Stimulated activated naive CD8-positive, alpha-beta T cell treated with anti-CD3 and anti-CD28 coated beads, Interleukin-15, amount 100 ng/mL, for 72 hours (primary cell): ENCODE measurements around the gene NAV3.
A peak's percentile ranks its signal among the peaks of the same experiment; 100 is the strongest.

ENCODE experiments used
- ATAC-seq: fragments of 150-1000 bp; cut with Tn5 transposase; 2 replicates; pipeline ENCODE4 v1.10.0; 2021; ENCODE audit warnings: mild to moderate bottlenecking, moderate library complexity
- DNase-seq, 2 donors: peaks; one replicate each; pipeline ENCODE4 v3.0.0; 2021 to 2022
- H3K27ac Mint-ChIP-seq, 2 donors: one replicate each; pipeline ENCODE4 v1.8.0; 2022; ENCODE audit warnings: mild to moderate bottlenecking in 2 of 2, mixed read lengths in 2 of 2, moderate library complexity in 2 of 2
- H3K27me3 Mint-ChIP-seq: one replicate; pipeline ENCODE4 v1.8.0; 2022; ENCODE audit warnings: mixed read lengths
- H3K4me1 Mint-ChIP-seq: one replicate; pipeline ENCODE4 v1.8.0; 2022; ENCODE audit warnings: mild to moderate bottlenecking, mixed read lengths
- H3K4me3 Mint-ChIP-seq, 2 donors: one replicate each; pipeline ENCODE4 v1.8.0; 2022; ENCODE audit warnings: mild to moderate bottlenecking in 2 of 2, mixed read lengths in 2 of 2, moderate library complexity in 1 of 2
- H3K9me3 Mint-ChIP-seq, 2 donors: one replicate each; pipeline ENCODE4 v1.8.0; 2022; ENCODE audit warnings: mixed read lengths in 2 of 2

NAV3 gene

GRCh38 chr12:77891518-77892147 lies 60.9 kb downstream of the NAV3 start:
- ATAC-seq: no peak
- Mint-ChIP-seq H3K27me3 (no peaks in the 10 kb centered on the region), H3K4me3 (no peak overlapping the region), H3K27ac (no peak overlapping the region), H3K9me3 (peaks cover 0 to 13% of the 10 kb centered on the region in 2 donors), H3K4me1 (no peaks in the 10 kb centered on the region)
- no peak for DNase-seq

DNA sequence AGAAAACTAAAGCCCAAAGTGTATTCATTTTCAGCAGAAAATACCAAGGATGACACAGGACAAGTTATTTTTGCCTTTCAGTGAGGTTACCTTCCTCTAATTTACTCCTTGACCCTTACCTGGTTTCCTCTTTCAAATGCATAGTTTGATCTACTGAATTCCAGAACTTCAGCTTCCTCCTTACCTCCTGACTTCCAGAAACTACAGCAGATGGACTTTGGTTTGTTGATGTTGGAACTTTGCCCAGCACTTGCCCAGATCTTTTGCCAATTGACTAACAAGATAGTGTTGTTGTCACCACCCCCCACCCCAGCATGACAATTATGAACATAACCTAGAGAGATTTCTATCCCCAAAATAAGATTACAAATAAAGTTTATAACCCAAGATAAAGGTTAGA lies 63.2 kb downstream of the NAV3 start:
- H3K27ac Mint-ChIP-seq: no peak overlapping the region
- H3K4me1 Mint-ChIP-seq: no peaks in the 10 kb centered on the region
- ATAC-seq: no peak
- no peaks in the 10 kb centered on the region for H3K27me3 Mint-ChIP-seq
- no peak for DNase-seq
- no peak overlapping the region for H3K4me3 Mint-ChIP-seq
- H3K9me3 Mint-ChIP-seq: peaks cover 4 to 13% of the 10 kb centered on the region in 2 donors

DNA sequence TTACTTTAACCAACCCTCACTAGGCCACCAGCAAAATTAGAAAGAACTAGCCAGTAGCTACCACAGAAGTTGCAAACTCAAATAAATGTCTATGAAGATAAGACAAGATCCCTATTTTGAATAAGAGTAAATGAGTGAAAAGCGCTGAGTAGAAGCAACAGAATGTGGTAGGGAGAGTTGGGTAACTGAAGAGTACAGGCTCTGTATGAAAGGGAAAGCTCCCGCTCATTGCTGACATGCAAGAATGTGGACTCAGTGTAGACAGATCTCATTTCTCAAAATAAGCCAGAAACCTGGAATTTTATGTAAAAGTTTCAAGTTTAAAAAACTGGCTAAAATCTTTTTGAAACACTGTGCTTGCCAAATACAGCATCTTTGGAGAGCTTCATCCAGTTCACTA lies 63.9 kb downstream of the NAV3 start:
- H3K4me1 Mint-ChIP-seq: no peaks in the 10 kb centered on the region
- no peak overlapping the region for H3K4me3 Mint-ChIP-seq
- ATAC-seq (no peak), DNase-seq (no peak)
- H3K9me3 Mint-ChIP-seq: peaks cover 4 to 13% of the 10 kb centered on the region in 2 donors
- no peaks in the 10 kb centered on the region for H3K27me3 Mint-ChIP-seq
- H3K27ac Mint-ChIP-seq: no peak overlapping the region

GRCh38 chr12:77895699-77896098 lies 65.0 kb downstream of the NAV3 start:
- no peak for ATAC-seq
- Mint-ChIP-seq H3K9me3 (peaks cover 4 to 13% of the 10 kb centered on the region in 2 donors), H3K4me1 (no peaks in the 10 kb centered on the region), H3K4me3 (no peak overlapping the region), H3K27me3 (no peaks in the 10 kb centered on the region), H3K27ac (no peak overlapping the region)
- no peak for DNase-seq

GRCh38 chr12:77907936-77908335 lies 77.2 kb downstream of the NAV3 start:
- no peak overlapping the region for H3K4me3 Mint-ChIP-seq
- peaks cover 0 to 10% of the 10 kb centered on the region in 2 donors for H3K9me3 Mint-ChIP-seq
- H3K27ac Mint-ChIP-seq: no peak overlapping the region
- DNase-seq (no peak), ATAC-seq (no peak)
- no peaks in the 10 kb centered on the region for H3K27me3 Mint-ChIP-seq
- H3K4me1 Mint-ChIP-seq: no peaks in the 10 kb centered on the region

GRCh38 chr12:77914081-77914488 lies 83.4 kb downstream of the NAV3 start:
- H3K9me3 Mint-ChIP-seq: peaks cover 0 to 5% of the 10 kb centered on the region in 2 donors
- H3K4me3 Mint-ChIP-seq: no peak overlapping the region
- no peak for DNase-seq
- no peak for ATAC-seq
- H3K27me3 Mint-ChIP-seq: no peaks in the 10 kb centered on the region
- no peaks in the 10 kb centered on the region for H3K4me1 Mint-ChIP-seq
- no peak overlapping the region for H3K27ac Mint-ChIP-seq

DNA sequence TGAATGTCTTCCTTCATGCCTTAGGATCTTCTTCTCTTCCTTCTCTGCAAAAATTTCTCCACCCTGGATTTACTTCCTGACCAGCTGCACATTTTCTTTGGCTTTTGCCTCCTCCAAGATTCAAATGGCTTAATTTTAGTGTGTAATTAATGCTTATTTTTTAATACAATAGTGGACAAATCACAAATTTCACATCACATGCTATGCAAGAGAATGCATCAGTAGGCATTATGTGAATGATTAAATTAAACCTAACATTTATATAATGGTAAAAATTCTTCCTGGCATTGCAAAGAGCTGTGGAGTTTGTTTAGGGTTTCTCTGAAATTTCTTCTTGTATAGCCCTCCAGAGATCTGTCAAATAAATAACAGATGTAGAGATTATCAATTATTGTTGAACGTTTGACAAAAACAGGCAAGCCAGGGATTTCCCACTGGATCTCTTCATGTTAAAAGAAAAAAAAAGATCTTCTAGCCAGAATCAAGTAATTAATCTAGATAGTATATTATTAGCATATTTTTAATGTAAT lies 84.4 kb downstream of the NAV3 start:
- peaks cover 0 to 5% of the 10 kb centered on the region in 2 donors for H3K9me3 Mint-ChIP-seq
- no peaks in the 10 kb centered on the region for H3K27me3 Mint-ChIP-seq
- DNase-seq: no peak
- no peaks in the 10 kb centered on the region for H3K4me1 Mint-ChIP-seq
- no peak overlapping the region for H3K27ac Mint-ChIP-seq
- no peak for ATAC-seq
- no peak overlapping the region for H3K4me3 Mint-ChIP-seq

GRCh38 chr12:77916276-77916675 lies 85.6 kb downstream of the NAV3 start:
- H3K9me3 Mint-ChIP-seq: peaks cover 0 to 5% of the 10 kb centered on the region in 2 donors
- DNase-seq: no peak
- H3K27ac Mint-ChIP-seq: no peak overlapping the region
- H3K27me3 Mint-ChIP-seq: no peaks in the 10 kb centered on the region
- no peaks in the 10 kb centered on the region for H3K4me1 Mint-ChIP-seq
- no peak overlapping the region for H3K4me3 Mint-ChIP-seq
- ATAC-seq: no peak

DNA sequence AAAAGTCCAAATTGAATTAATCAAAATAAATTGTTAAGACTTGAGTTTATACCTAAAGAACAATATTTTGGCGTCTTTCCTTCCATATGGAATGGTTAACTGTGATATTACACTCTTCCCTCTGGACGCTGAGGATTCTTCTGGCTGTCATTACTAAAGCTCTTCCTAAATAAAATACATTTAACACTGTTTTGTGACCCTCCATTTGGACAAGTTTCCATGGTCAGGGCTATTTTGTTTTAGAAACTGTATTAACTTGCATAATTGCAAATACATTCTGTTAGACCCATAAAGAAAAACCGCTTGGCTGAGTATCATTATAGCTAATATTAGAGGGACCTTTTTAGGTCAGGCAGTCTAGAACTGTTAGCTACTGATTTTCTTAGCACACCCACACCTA lies 87.4 kb downstream of the NAV3 start:
- Mint-ChIP-seq H3K27ac (no peak overlapping the region), H3K4me1 (no peaks in the 10 kb centered on the region), H3K4me3 (no peak overlapping the region), H3K27me3 (no peaks in the 10 kb centered on the region), H3K9me3 (peaks cover 0 to 5% of the 10 kb centered on the region in 2 donors)
- no peak for DNase-seq
- no peak for ATAC-seq

GRCh38 chr12:77919450-77919849 lies 88.8 kb downstream of the NAV3 start:
- Mint-ChIP-seq H3K27ac (no peak overlapping the region), H3K9me3 (peaks cover 0 to 13% of the 10 kb centered on the region in 2 donors), H3K27me3 (no peaks in the 10 kb centered on the region), H3K4me3 (no peak overlapping the region), H3K4me1 (no peaks in the 10 kb centered on the region)
- DNase-seq: no peak
- ATAC-seq: no peak

- Mint-ChIP-seq H3K27me3 (no peaks in the 10 kb centered on the region), H3K27ac (no peak overlapping the region), H3K4me1 (no peaks in the 10 kb centered on the region), H3K4me3 (no peak overlapping the region), H3K9me3 (peaks cover 0 to 8% of the 10 kb centered on the region in 2 donors)
- DNase-seq: no peak
- no peak for ATAC-seq
These were observed 93.2 kb downstream of the NAV3 start for GRCh38 chr12:77923882-77924281.

DNA sequence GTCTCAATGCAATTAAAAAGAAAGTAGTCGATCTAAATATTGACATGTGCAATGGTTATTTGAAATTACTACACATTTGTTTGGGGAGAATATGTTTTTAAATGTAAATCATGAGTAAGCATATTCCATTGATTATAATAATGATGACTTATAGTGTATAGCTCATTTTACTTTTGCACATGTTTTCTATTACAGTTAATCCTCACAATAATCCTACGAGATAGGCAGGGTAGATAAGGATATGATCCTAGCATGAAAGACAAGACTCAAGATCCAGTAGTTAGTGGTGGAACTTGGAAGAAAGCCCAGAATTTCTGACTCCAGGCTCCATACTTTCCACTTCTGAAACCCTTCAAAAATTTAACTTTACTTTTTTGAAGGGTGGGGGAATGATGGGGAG lies 94.0 kb downstream of the NAV3 start:
- ATAC-seq: no peak
- Mint-ChIP-seq H3K27me3 (no peaks in the 10 kb centered on the region), H3K9me3 (peaks cover 0 to 8% of the 10 kb centered on the region in 2 donors), H3K27ac (no peak overlapping the region), H3K4me1 (no peaks in the 10 kb centered on the region), H3K4me3 (no peak overlapping the region)
- no peak for DNase-seq

DNA sequence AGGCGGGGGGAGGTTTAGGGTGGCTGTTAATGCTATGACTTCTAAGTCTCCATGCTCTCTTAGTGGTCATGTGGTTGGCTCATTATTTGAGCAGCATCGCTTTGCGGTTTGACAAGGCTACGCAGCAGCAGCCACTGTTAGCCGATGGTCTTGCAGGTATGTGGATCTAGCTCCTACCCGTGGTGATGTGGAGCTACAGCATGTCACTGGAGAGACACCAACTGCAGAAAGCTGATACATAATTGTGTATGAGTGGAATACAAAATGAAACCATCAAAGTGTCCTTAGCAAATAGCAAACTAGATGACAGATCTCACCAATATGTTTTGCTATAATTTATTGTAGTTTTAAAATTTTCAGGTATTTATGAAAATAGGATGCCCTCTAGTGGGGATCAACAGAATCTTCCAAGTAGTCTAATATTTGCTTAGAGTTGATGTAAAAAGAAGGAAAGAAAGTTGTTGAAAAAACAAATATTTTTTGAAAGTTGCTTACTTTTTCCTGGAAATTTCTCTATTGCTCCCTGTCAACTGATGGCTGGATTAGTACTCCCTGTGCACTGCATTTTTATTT lies 94.9 kb downstream of the NAV3 start:
- Mint-ChIP-seq H3K4me3 (no peak overlapping the region), H3K4me1 (no peaks in the 10 kb centered on the region), H3K27me3 (no peaks in the 10 kb centered on the region), H3K9me3 (peaks cover 0 to 8% of the 10 kb centered on the region in 2 donors), H3K27ac (no peak overlapping the region)
- DNase-seq (peak; percentile 11 to 17), ATAC-seq (peak; percentile 77)

DNA sequence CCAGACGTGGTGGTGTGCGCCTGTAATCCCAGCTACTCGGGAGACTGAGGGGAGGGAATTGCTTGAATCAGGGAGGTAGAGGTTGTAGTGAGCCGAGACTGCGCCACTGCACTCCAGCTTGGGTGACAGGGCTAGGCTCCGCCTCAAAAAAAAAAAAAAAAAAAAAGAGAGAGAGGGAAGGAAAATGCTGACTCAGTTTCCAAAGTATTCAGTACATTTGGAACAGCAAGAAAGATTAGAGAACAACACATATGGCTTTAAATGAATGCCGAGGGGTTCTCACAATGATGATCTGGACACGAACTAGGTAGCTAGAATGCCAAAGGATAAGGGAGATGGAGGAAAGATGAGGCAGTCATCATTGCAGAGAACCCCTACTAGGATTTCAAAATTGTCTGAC lies 97.4 kb downstream of the NAV3 start:
- Mint-ChIP-seq H3K9me3 (peaks cover 0 to 10% of the 10 kb centered on the region in 2 donors), H3K27ac (no peak overlapping the region), H3K4me1 (no peaks in the 10 kb centered on the region), H3K27me3 (no peaks in the 10 kb centered on the region), H3K4me3 (no peak overlapping the region)
- ATAC-seq (no peak), DNase-seq (no peak)

GRCh38 chr12:77932216-77932615 lies 101.5 kb downstream of the NAV3 start:
- H3K9me3 Mint-ChIP-seq: peaks cover 9 to 11% of the 10 kb centered on the region in 2 donors
- H3K4me1 Mint-ChIP-seq: no peaks in the 10 kb centered on the region
- no peak overlapping the region for H3K27ac Mint-ChIP-seq
- H3K4me3 Mint-ChIP-seq: no peak overlapping the region
- ATAC-seq: no peak
- no peak for DNase-seq
- H3K27me3 Mint-ChIP-seq: no peaks in the 10 kb centered on the region

- Mint-ChIP-seq H3K4me1 (no peaks in the 10 kb centered on the region), H3K9me3 (peaks cover 8 to 9% of the 10 kb centered on the region in 2 donors), H3K27me3 (no peaks in the 10 kb centered on the region), H3K4me3 (no peak overlapping the region), H3K27ac (no peak overlapping the region)
- DNase-seq: no peak
- no peak for ATAC-seq
These were observed 107.6 kb downstream of the NAV3 start for GRCh38 chr12:77938301-77938700.

DNA sequence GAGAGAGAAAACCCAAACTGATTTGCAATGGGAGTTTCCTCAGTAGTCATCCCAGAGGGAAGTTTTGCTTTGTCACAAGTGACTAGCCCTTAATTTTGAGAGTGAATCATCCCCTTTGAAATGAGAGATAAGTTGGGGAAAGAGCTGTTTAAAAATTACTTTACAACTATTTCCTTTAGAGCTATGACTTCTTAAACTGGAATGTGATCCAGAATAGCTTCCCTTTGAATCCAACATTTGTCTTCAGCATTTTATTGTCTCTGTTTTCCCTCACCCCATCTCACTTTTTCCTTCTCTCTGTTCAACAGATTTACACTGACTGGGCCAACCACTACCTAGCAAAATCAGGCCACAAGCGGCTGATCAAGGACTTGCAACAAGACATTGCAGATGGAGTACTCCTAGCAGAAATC lies 109.3 kb downstream of the NAV3 start:
- no peaks in the 10 kb centered on the region for H3K9me3 Mint-ChIP-seq
- DNase-seq: no peak
- H3K4me1 Mint-ChIP-seq: no peaks in the 10 kb centered on the region
- ATAC-seq: no peak
- H3K27me3 Mint-ChIP-seq: no peaks in the 10 kb centered on the region
- H3K4me3 Mint-ChIP-seq: no peak overlapping the region
- no peak overlapping the region for H3K27ac Mint-ChIP-seq
